K562 (cell line): ENCODE results near the gene ANTKMT. TPM values are rescaled to one million over a fixed set of nuclear protein-coding genes. Genes with fewer than 3 reads are reported as not detected.

Source experiments
- ARID4B ChIP-seq: sonication (generic); formaldehyde crosslinking; IDR thresholded peaks from 2 replicates; pipeline ENCODE4 v1.8.0; 2022; ENCODE audit warnings: mild to moderate bottlenecking, missing genetic modification reagents
- BCLAF1 ChIP-seq, 2 experiments: fragments of 450-650 bp in 1 of 2; IDR thresholded peaks; 2 replicates each; pipeline ENCODE4 v1.6.1; 2011 to 2017; ENCODE audit warnings: low read depth in 2 of 2, antibody characterized with exemption in 1 of 2, borderline replicate concordance in 1 of 2, low read length in 1 of 2, mild to moderate bottlenecking in 1 of 2, mixed read lengths in 1 of 2; ENCODE audit not compliant: control insufficient read depth in 1 of 2
- GABPB1 ChIP-seq: sonication (generic); formaldehyde crosslinking; IDR thresholded peaks from 2 replicates; pipeline ENCODE4 v1.8.0; 2022; ENCODE audit warnings: mild to moderate bottlenecking, missing genetic modification reagents
- KDM5B ChIP-seq: fragments of 200-600 bp; sonication (generic); IDR thresholded peaks from 2 replicates; pipeline ENCODE4 v1.6.1; 2012; ENCODE audit warnings: low read depth, mild to moderate bottlenecking, moderate library complexity, low read length, control low read depth, inconsistent platforms; ENCODE audit not compliant: insufficient replicate concordance
- RB1 ChIP-seq: fragments of 450-650 bp; IDR thresholded peaks from 2 replicates; pipeline ENCODE4 v1.6.1; 2017; ENCODE audit warnings: low read depth, mild to moderate bottlenecking
- SFPQ ChIP-seq: fragments of 200-400 bp; formaldehyde crosslinking; IDR thresholded peaks from 2 replicates; pipeline ENCODE4 v1.6.1; 2017; ENCODE audit warnings: mild to moderate bottlenecking, low read depth, low read length, moderate library complexity
- SRF ChIP-seq, 2 experiments: fragments of 250-450, 450-650 bp in 1 of 2; sonication (Bioruptor Pico) in 1 of 2; sonication (generic) in 1 of 2; formaldehyde crosslinking; IDR thresholded peaks; 2 replicates each; pipeline versions ENCODE4 v1.5.0 to v1.5.1; 2020 to 2022; ENCODE audit warnings: mild to moderate bottlenecking in 1 of 2, missing genetic modification reagents in 1 of 2
- USF1 ChIP-seq: sonication (generic); formaldehyde crosslinking; IDR thresholded peaks from 2 replicates; pipeline ENCODE4 v1.9.0; 2022; ENCODE audit warnings: mild to moderate bottlenecking, missing genetic modification reagents
- ZKSCAN1 ChIP-seq: fragments of 150-350 bp; IDR thresholded peaks from 2 replicates; pipeline ENCODE4 v1.6.1; 2016; ENCODE audit warnings: low read depth, low read length
- ZNF274 ChIP-seq: IDR thresholded peaks from 2 replicates; pipeline ENCODE4 v1.6.1; 2011; ENCODE audit warnings: low read depth, mild to moderate bottlenecking, low read length, moderate library complexity, borderline replicate concordance
- ZNF444 ChIP-seq: fragments of 250-450 bp; sonication (Bioruptor Pico); IDR thresholded peaks from 2 replicates; pipeline ENCODE4 v1.4.0; 2020; ENCODE audit warnings: mild to moderate bottlenecking, moderate library complexity
- ZNF639 ChIP-seq, 2 experiments: fragments of 200-800 bp in 1 of 2; sonication (Bioruptor generic) in 1 of 2; sonication (generic) in 1 of 2; formaldehyde crosslinking in 1 of 2; IDR thresholded peaks in 1 of 2; conservative IDR thresholded peaks in 1 of 2; 2 replicates each; pipeline versions ENCODE4 v1.5.0 to v1.6.1; 2016 to 2020; ENCODE audit warnings: missing compliant biosample characterization in 1 of 2, missing genetic modification characterization in 1 of 2, missing genetic modification reagents in 1 of 2
- polyA plus RNA-seq, 8 experiments: library from polyadenylated mRNA; depleted of rRNA in 4 of 8; stranded (reverse) in 5 of 8; unstranded in 3 of 8; fragments of >200 nt; fragmentation: Nextera tagmentation in 2 of 8; fragmentation: Illumina TruSeq in 1 of 8; extraction: Ambion mirVana in 2 of 8; extraction: Trizol in 1 of 8; gene quantifications; 2 replicates each; pipeline versions ENCODE4 v1.2.1 to v1.2.3, GENCODE V29; 2011 to 2014; ENCODE audit warnings: inconsistent platforms in 1 of 8, missing spikeins in 1 of 8
- total RNA-seq, 7 experiments: library from RNA; depleted of rRNA in 6 of 7; stranded (reverse); fragments of >200 nt in 6 of 7; fragmentation: Illumina TruSeq in 2 of 7; extraction: Trizol in 2 of 7; gene quantifications; 2 replicates each; pipeline versions ENCODE4 v1.2.1 to v1.2.3, GENCODE V29; 2011 to 2021; ENCODE audit warnings: low replicate concordance in 1 of 7

Gene ANTKMT
- total and polyA plus RNA-seq, 9 of the 15 experiments (the other 6 are each of a cell fraction or from before 2014, with no cell fraction given), result 0.58 to 217 (median 19.1) TPM

GRCh38 chr16:680967-681745 is 39.8 kb upstream of the ANTKMT start (continued):
- TF ChIP-seq ARID4B (CRISPR knock-in tag) (peak; percentile 54), USF1 (CRISPR knock-in tag) (no peak), SFPQ (no peak), ZKSCAN1 (no peak), KDM5B (peak; percentile 34), RB1 (0 out of 2 replicates have a peak, but pooled peaks have one; percentile 9), ZNF444 (CRISPR knock-in tag) (no peak), BCLAF1 (IDR thresholded peaks at IDR 0.05; ENCODE audit: borderline replicate concordance in 1 of 2, control insufficient read depth in 1 of 2, low read depth in 2 of 2, low read length in 1 of 2) (no peak), ZNF639 (CRISPR knock-in tag; conservative IDR thresholded peaks at IDR 0.05 in 1 of 2, IDR thresholded peaks at IDR 0.05 in 1 of 2) (no peak), GABPB1 (0 out of 2 replicates have a peak, but pooled peaks have one; percentile 1), SRF (CRISPR knock-in tag; IDR thresholded peaks at IDR 0.05) (no peak), ZNF274 (no peak)
